HG03103 (cell line): ENCODE results near the gene DEPDC5.
"Not testable (repeated sequence)": the region's sequence is repeated elsewhere in the genome, so short reads cannot be mapped to it uniquely, and the experiment has no call there.

Experiments
- ATAC-seq: cut with Tn5 transposase; IDR thresholded peaks from one replicate; pipeline ENCODE4 v1.9.1; 2021; ENCODE audit warnings: low read depth; ENCODE audit not compliant: unreplicated experiment

DEPDC5 gene

DNA sequence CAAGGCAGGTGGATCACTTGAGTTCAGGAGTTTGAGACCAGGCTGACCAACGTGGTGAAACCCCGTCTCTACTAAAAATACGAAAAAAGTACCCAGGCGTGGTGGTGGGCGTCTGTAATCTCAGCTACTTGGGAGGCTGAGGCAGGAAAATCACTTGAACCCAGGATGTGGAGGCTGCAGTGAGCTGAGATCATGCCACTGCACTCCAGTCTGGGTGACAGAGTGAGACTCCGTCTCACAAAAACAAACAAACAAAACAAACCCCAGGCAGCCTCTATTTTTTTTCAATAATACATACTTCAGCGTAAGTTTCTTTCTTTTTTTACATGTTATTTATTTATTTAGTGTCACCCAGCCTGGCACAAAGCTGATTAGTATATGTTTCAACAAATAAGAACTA lies 60.1 kb downstream of the DEPDC5 start:
- ATAC-seq, result not testable (repeated sequence)

DNA sequence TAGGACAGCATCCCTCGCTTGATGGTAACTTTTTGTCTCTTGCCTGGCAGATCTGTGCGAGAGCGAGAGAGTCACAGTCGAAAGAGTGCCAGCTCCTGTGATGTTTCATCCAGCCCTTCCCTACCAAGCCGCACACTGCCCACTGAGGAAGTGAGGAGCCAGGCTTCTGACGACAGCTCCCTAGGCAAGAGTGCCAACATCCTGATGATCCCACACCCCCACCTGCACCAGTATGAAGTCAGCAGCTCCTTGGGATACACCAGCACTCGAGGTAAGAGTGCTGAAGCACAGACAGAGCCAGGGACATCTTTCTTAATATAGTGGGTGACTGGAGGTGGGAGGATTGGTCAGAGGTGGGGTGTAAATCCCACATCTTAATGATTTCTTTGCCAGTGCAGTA lies 61.1 kb downstream of the DEPDC5 start:
- no peak for ATAC-seq

DNA sequence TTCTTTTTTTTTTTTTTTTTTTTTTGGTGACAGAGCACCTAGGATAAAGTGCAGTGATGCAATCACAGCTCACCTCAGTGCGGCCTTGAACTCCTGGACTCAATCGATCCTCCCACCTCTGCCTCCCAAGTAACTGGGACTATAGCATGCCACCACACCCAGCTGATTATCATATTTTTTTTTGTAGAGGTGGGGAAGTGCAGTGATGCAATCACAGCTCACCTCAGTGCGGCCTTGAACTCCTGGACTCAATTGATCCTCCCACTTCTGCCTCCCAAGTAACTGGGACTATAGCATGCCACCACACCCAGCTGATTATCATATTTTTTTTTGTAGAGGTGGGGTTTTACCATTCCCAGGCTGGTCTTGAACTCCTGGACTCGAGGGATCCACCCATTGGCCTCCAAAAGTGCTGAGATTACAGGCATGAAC lies 61.6 kb downstream of the DEPDC5 start:
- ATAC-seq, result not testable (repeated sequence)

DNA sequence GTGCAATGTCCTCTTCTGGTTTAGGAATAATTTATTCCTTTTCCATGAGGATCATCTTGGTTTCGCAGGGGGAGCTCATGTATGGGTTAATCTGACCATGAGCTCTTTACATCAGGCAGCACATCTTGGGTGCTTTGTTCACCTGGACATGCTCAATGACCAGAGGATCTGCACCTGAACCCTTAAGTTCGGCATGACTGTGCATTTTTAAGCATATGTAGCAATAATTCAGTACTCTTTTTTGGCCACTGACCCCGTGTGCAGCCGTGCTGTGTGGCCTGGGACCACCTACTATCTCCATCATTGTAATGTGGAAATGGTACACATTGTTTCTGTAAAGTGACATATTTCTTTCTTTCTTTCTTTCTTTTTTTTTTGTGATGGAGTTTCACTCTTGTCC lies 62.9 kb downstream of the DEPDC5 start:
- ATAC-seq, result no peak

DNA sequence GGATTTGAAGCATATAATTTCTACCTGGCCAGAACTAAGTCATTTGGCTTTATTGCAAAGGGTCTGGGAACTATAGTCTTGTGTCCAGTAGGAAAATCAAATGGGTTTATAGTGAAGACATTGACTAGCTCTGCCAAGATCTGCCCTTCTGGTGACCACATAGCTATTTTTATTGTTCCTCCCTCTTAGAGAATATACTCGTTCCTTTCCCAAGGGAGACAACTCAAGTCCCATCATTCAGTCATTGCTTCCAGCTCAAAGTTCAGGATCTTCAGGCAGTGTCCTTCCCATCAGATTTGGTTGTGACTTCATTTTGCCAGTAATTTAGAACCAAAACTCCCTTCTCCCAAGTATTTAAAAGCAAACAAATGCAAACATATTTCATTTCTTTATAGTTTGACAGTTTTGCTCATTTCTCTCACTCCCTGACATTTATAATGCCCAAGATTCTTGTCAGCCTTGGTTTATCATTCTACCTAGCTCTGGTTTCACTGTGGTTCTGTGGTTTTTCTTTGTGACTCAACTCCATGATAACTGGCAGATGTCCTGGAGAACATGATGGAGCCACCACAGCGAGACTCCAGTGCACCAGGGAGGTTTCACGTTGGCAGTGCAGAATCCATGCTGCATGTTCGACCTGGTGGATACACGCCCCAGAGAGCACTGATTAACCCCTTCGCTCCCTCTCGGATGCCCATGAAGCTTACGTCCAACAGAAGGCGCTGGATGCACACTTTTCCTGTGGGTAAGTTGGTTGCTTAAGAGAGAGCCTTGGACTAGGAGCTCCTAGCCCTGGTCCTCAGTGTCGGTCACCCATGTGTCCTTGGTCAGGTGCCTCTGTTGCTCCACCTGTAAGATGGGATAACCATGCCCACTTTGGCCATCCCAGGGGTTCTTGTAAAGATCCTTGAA lies 64.9 kb downstream of the DEPDC5 start:
- ATAC-seq, result no peak

DNA sequence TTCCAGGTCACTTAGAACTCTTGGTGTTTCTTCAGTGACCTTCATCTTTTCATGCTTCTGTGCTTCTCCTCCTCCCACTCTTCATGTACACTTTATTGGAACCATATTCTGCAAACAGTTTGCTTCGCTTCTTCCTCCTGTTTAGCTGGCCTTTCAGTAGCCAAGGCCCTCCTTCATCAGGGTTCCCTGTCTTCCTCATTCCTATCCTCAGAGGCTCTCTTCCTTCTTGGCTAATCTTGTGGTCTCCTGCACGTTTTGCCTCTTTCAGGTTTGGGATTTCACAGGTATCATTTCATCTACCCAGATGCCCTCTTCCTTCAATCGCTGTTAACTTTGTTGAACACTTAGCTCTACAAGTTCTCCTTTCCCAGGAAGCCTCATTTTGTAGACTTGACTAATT lies 66.8 kb downstream of the DEPDC5 start:
- no peak for ATAC-seq

DNA sequence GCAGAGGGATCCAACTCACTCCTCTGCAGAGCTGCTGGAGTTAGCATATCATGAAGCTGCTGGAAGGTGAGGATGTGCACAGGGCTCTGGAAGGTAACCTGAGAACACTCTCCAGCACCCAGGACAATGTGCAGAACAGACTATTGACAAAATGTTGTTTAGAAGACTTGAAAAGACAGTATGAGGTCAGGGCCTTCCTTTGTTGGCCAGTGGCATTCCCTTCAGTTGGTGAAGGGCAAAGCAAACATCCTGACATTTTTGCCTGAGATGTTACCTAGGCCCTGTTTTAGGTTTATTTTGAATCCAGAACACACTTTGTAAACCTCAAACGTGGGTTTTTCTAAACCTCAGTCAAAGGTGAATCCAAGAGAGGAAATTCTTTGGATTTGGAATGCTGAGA lies 67.8 kb downstream of the DEPDC5 start:
- ATAC-seq, result no peak

DNA sequence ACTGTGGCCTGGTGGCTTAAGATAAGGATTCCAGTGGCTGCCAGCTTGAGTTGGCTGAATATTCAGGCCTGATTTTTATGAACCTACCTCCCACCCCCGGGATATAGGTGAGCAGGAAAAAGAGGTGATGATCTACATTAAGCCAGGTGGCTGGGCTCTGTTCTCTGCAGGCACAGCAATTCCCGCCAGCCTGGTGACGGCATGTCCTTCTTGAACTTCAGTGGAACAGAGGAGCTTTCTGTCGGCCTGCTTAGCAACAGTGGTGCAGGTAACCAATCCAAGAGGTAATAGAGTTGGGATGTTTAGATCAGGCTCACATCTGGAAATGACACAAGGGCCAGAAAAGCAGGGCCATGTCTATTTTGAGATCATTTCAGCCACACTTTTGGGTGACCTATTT lies 68.7 kb downstream of the DEPDC5 start:
- ATAC-seq, result no peak

DNA sequence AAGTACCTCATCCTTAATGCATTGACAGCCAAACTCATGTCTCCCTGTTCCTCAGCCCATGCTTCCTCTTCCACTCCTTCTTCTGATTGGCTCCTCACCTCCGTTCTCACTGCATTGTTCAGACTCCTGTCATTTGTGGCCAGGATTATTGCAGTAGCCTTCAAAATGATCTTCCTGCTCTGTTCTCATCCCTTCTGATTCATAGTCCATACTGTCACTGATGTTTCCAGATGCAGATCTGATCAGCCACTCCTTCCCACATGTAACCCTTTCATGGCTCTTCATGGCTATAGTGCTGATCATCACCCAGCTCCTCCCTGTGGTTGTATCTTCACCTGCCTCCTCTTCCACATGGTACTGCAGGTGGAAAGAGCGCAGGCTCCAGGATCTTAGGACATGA lies 71.7 kb downstream of the DEPDC5 start:
- no peak for ATAC-seq

DNA sequence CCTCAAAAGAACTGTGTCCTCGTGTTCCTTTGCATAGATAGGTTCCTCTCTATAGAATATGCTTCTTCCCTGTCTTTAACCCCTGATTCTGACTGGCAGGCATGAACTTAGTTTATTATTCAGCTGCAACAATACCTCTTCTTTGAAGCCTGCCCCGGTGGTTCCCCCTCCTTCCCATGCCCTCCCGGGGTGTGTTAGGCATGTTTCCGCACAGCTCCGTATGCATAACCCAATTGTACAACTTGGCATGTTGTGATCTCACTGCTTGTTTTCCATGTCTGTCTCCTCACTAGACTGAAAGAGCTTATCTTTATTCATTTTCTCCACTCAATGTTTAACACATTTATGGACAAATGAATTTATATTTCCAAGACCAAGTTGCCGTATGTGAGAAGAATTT lies 72.6 kb downstream of the DEPDC5 start:
- no peak for ATAC-seq

DNA sequence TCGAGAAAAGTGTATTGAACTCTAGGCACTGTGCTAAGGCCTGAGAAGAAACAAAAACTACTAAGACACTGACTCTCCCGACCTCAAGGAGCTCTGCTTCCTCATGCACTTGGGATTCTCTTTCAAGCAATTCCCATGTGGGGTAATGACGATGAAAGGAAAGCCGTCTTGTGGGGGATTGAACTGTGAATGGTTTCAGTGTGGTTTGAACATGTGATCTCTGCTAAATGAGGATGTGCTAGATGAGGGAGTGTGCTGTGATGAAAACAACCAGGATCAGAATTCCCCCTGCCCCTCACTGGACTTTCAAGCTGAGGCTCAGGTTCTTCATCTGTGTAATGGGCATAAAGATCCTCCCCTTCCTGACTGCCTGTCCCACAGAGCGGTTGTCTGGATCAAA lies 74.9 kb downstream of the DEPDC5 start:
- ATAC-seq, result no peak

DNA sequence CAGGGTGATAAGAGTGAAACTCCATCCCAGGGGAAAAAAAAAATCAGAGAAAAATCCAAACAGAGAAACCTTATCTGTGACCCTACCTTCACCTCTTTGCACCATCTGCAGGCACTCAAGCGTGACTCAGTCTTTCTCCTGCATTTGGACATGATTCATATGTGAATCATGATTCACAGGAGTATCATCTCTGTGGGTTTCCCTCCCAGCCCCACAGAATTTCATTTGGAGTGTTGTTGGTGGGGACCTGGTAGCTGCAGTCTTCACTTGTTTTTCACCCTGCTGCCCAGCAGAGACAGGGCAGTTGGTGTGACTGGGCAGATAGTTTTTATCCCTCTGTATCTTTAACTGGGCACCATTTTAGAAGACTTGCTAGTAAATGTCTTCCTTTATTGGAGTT lies 75.7 kb downstream of the DEPDC5 start:
- no peak for ATAC-seq

DNA sequence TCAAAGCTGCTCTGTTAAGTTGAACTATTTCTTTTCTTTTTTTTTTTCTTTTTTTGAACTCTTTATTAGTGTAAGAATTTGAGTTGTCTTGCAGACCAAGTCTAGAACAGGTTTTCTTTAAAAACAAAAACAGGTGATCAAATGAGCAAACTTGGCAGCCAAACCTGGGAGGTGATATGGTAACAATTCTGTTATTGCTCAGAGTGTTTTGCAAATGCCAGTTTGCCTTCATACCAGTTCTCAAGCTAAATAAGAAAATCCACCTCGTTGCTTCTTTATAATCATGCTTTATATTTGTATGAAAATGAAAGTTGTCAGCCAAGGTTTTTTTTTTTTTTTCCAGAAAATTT lies 76.9 kb downstream of the DEPDC5 start:
- ATAC-seq, result no peak

DNA sequence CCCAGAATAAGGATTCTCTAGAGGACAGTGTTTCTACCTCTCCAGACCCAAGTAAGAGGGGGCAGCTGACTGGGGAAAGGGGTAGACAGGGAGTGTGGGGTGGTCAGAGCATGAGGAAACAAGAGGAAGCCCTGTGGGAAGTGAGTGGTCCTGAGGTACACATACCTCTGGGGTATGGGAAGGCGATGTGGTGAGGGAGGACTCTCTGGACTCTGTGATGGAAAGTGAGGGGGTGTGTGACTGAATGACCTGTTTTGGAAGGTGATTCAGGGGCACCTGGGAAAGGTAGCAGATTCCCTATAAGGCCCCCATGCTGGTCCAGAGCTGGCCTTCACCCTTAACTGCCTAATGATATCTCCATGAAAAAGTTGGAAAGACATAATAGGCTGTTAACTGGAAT lies 80.1 kb downstream of the DEPDC5 start:
- ATAC-seq, result no peak

DNA sequence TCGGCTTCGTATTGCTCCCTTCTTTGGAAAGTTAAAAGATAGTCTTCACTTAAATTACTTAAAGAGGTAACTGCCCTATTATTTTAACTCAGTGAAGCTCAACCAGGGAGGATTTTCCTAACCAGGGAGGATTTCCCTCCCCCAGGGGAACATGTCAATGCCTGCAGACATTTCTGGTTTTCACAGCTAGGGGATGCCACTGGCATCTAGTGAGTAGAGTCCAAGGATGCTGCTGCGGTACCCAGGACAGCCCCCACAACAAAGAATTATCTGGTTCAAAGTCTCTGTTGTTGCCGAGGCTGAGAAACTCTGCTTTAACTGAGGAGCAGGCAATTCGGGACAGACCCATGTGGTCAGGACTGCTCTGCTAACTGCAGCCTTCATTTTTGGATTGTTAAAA lies 82.2 kb downstream of the DEPDC5 start:
- ATAC-seq, result no peak

DNA sequence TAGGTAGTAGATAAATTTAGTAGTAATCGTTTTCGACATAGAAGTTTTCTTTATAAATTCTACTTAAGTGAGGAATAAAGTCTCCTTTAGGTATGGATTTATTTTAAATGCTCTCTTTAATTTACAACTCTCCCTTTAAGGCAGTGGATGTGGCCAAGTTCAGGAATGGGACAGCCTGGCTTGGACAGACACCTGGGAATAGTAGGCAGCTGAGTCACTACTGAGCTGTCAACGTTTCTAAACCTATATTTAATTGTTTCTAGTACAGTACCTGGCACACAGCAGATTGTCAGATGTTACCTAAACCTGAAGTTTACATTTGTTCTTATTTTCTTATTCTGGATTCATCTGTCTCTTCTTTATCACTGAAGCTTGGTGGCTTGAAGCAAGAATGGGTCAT lies 85.1 kb downstream of the DEPDC5 start:
- no peak for ATAC-seq

DNA sequence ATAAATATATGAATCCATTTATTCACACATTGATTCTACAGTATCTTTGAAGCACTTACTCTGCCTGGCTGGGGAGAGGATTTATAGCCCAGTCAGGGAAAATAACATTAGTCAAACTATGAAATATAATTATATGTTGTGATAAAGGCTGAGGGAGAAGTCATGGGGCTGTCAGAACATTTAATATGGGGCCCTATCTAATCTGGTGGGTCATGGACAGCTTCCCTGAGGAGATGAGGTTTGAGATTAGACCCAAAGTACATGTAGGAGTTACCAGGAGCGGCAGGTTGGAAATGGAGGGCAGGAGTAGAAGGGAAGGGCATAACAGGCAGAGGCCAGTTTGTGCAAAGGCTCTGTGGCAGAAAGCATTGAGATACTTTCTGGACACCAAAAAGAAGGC lies 86.2 kb downstream of the DEPDC5 start:
- no peak for ATAC-seq

DNA sequence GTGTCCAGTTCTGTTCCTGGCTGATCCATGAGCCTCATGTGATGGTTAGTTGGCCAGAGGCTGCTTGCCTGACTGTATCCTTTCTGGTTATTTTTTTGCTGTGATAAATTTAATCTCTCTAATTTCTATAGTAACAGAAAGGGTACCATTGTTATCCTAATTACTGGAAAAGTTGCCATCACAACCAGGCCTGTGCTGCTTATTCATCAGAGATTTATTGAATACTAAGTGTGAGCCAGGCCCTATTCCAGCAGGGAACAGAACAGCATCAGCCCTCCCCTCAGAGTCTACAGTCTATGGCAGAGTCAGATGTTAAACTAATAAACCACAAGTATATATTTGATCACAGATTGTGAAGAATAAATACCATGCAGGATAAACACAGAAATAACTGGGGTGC lies 86.8 kb downstream of the DEPDC5 start:
- ATAC-seq, result no peak

DNA sequence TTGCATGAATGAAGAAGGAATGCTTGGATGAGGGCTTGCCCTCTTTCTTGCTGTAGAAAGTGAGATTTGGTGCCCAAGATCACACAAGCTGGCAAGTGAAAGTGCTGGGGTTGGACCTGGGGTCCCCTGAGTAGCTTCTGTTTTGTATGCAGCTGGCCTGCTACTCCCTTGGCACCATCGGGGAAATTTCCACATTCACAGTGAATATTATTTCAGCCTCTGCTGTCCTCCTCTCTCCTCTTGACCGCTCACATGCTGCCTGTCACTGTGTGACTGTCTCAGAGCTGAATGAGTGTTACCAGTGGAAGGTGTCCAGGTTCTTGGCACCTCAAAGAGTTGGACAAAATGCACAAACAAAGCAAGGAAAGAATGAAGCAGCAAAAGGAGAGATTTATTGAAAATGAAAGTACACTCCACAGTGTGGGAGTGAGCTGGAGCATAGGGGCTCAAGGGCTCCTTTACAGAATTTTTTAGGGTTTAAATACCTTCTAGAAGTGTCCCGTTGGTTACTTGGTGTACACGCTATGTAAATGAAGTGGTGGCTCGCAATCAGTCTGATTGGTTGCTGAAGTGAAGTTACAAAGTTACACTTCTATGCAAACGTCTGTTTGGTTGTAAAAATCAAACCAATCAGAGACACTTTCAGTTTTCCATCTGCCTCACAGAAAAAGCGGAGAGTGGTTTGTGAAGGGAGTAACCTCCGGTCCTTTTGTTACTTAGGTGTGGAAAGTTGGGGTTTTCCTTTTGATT lies 87.4 kb downstream of the DEPDC5 start:
- ATAC-seq, result no peak

DNA sequence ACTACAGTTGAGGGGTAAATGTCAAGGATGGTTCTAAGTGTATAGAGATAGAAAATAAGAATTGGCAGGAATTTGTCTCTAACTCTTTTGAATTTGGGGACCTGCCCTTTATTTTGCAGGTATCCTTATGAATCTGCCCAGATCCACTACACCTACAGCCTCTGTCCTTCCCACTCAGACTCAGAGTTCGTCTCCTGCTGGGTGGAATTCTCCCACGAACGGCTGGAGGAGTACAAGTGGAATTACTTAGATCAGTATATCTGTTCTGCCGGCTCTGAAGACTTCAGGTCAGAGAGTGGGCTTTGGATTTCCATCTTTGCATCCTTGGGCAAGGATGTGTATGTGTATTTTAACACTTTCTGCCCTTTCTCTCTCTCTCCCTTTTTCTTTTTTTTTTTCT lies 89.7 kb downstream of the DEPDC5 start:
- ATAC-seq, result no peak

DNA sequence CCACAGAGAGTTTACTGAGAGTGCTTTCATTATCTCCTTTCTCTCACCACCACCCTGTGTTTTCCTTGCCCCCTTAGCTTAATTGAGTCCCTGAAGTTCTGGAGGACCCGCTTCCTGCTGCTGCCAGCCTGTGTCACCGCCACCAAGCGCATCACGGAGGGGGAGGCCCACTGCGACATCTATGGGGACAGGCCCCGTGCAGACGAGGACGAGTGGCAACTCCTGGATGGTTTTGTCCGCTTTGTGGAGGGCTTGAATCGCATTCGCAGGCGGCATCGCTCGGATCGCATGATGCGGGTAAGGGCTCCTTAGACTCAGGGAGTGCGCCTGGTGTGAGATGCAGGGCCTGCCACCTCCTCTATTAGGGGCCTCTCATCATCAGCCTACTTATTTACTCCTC lies 91.1 kb downstream of the DEPDC5 start:
- ATAC-seq, result no peak
